Measurements from ENCODE around the gene DHRS3.

DHRS3 gene

DNA sequence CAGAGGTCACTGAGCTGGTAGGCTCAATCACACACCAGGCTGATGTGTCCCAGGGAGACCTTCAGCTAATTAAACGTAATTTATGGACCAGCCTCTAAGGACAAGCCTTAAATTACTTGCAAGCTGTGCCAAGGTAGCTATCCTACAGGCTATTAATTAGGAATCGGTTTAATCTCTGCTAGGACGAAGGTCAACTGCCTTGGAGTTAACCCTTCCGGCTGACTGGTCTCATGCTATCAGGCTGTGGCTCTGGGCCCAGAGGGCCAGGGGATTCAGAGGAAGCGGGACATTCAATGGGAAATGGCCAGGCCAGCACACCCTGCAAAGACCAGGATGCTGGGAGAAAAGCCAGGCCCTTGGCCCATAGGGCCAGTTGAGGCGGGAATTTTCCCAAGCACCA is 19.0 kb downstream of the DHRS3 start:
- no peak for DNase-seq (ENCODE audit: low spot score)

DNA sequence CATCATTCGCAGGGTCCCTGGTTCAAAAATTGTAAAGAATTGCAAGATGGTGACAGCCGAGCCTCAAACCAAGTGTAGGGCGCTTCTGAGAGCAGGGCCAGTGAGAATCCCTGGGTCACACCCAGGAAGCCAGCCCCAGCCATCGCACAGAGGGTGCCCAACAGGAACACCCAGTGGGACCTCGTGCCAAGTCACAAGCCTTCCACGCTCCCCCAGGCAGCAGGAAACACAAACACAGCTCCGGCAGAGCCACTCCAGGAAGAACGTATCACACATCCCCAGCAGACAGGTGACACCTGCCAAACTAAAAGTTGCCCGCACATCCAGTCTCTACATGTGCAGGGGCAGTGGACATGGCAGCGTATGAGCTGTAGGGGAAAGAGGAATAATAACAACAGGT is 20.2 kb downstream of the DHRS3 start:
- DNase-seq (ENCODE audit: low spot score) = peak; percentile 55

DNA sequence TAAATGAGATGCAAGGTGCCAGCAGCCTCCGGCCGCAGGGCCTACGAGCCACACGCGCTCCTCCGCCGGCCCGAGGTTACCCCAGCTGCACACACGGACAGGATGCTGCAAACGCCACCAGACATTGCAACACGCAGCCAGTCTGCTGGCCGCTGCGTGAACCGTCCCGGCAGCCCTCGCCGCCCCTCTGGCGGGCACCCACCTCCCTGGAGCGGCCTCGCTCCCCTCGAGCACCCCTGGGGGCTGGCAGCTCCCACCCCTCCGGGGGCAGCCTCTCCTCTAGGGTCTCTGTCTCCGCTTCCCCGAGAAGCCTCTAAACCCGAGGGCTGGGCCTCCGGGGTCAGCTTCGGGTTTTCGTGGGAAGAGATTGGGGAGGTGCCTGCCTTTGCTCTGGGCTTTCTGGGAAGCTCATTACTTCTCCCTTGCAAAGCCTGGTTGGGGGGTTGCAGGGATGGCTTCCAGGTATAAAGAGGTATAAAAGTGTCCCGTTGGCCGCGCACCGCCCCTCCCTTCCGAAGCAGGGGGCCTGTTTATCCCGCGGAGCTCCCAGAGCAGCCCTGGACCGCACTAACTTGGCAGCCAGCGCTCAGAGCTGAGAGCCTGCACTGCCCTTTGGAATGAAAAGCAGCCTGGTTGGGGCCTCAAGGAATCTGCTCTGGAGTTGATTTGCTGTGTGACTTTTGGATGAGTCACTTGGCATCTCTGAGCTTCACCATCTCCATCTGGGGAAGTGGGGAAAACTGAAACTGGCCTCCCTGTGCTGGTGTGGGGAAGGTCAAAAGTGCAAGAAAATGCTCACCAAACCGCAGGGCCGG is 21.8 kb downstream of the DHRS3 start:
- peak; percentile 83 for DNase-seq (ENCODE audit: low spot score)

DNA sequence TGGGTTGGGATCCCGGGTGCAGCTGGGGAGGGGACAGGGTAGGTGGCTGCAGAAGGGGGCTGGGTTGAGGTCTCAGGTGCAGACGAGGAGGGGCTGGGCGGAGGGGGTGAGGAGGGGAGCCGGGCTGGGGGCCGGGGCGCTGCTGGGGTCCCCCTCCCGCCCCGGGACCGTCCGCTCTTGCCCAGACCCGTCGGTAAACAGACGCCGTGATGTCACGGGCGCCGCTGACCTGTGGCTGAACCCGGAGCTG is 22.3 kb downstream of the DHRS3 start:
- DNase-seq (ENCODE audit: low spot score) = no peak

DNA sequence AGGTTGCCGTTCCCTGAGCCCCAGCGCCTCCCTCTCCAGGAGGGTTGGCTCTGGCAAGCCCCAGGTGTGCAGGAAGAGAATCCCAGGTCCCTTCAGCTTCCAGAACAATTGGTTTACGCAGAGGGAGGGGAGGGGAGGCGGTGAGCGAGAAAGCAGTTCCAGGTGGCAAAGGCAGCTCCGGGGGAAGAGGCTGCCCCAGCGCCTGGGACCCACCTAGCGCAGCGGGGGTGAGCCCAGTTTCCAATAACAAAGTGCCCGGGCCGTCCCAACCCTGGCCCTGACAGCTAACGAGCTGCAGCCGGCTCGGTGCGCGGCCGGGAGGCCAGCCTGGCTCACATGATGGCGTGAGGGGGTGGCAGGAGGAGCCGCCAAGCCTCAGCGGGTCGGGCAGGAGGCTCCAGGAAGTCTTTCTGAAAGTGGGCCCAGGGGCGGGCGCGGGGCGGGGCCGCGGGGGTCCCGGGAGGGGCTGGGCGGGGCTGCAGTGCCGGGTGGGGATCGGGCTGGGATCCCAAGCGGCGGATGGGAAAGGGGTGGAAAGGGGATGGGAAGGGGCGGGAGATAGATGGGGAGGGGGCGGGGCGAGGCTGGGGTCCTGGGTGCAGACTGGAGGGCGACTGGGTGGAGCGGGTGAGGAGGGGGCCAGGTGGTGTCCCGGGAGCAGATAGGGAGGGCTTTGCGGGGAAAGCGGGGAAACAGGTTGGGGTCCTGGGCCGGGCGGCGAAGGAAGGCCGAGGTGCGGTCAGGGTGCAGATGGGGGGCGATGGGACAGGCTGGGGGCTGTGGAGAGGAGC is 22.8 kb downstream of the DHRS3 start:
- DNase-seq (ENCODE audit: low spot score) = peak; percentile 64

DNA sequence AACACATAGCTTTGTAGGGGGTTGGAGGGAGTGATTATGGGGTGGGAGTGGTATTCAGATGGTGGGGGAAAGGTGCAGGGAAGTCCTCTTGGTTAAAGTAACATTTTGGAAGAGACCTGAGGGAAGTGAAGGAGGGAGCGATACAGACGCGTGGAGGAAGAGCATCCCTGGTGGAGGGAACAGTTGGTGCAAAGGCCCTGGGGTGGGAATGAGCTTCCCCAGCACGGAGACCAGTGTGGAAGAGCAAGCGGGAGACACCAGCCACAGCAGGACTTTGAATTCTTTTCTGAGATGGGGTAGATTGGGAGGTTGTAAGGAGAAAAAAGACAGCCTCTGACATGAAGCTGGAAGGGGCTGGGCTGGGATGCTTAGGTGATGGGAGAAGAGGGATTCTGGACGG is 23.5 kb downstream of the DHRS3 start:
- DNase-seq (ENCODE audit: low spot score) = no peak

DNA sequence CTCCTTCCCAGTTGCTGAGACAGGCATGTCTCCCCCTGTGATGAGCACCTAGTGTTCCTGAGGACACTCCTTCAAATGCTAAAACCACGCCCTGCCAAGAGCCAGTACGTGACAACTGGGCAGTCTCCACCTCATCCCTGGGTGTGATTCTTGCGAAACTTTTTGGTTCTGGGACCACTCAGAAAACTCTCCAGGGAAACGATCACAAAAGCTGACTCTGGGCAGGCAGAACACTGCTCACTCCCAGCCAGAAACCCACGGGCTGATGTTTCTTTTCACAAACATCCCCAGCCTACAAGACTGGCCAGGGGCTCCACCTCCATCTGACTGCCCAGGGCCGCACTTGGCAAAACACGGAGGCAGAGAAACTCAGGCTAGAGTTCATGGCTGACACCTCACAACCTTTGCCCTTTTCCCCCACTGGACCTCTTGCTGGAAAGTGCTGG is 24.4 kb downstream of the DHRS3 start:
- no peak for DNase-seq (ENCODE audit: low spot score)

DNA sequence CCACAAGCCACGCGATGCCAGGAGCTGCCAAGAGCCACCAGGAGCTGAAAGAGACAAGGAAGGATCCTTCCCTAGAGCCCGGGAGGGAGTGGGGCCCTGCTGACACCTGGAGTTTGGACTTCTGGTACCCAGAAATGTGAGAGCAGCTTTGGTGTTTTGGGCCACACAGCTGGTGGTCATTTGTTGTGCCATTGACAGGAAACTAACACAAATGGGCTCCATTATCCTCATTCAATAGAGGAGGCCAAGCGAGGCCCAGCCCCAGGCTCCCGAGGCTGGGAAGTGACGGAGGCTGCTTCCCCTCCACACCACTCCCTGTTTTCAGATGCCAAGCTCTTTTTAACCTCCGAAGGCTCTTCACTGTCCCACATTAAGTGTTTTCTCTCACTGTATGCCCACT is 25.5 kb downstream of the DHRS3 start:
- DNase-seq (ENCODE audit: low spot score) = no peak

DNA sequence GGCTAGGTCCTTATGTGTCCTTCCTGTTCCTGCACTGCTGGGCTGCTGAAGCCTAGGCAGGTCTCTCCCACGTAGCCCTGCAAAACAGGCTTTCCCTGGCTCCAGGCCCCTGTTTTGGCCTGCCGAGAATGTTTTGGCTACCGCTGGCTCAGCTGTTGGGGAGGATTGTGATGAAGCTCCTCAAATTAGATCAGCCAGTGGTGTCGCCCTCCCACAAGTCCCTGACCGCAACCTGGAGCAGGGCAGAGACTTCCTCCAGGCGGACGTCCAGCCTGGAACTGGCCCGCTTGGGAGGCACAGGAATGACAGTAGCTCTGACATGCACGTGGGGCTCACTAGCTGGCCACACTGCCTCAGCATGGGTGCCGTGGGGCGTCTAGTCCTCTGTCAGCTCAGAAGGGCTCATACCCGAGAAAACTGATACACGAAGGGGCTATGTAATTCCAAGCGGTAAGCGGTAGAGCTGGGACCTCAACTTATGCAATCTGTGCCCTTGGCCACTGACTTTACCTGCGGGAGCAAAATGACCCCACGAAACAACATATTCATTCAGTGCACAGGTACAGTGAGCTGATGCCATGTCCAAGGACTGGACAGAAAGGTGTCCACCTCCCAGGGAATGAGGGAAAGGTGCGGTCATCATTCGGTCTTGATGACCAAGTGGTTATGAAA is 26.6 kb downstream of the DHRS3 start:
- DNase-seq (ENCODE audit: low spot score) = no peak

DNA sequence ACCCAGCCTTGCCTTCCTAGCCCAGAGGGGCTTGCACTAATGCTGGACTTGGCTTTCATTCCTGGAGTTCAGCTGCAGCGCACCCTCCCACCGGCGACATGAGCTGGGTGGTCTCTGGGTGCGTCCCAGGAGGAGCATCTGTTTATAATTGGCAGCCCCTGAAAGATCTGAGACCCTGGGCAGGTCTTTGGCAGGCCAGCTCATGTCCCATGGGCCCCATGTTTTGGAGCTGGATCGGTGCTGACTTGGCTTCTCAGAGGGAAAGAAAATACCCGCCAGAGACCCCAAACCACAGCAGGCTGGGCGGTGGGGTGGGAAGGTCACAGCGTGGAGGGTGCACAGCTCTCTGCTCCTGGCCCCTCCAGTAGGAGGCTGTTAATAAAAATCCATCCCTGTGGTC is 29.3 kb downstream of the DHRS3 start:
- no peak for DNase-seq (ENCODE audit: low spot score)

DNA sequence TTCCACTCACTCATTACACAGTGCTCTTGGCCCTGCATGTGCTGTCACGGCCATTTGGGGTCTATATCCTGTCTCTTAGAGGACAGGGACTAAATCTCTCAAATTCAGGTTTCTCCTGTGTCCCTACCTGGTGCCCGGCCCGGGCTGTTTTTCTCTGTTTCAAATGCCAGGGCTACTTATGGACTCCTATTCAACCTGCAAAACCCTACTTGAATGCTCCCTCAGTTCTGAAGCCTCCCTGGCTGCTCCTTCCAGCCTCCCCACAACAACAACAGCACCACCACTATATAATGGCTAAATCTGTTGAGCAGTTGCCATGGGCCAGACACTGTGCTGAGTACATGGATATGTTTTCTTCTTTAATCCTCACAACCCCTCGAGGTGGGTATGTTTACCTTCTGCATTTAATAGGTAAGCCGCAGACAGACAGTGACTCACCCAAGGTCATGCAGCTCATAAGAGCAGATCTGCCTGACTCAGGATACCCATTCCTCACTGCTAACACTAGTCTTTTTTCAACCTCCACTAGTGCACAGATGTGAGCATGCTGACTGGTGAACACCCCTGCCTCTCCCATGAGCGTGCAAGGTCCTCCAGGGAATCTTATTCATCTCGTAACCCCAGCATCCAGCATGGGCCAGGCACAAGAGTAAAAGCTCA is 29.9 kb downstream of the DHRS3 start:
- DNase-seq (ENCODE audit: low spot score) = no peak

DNA sequence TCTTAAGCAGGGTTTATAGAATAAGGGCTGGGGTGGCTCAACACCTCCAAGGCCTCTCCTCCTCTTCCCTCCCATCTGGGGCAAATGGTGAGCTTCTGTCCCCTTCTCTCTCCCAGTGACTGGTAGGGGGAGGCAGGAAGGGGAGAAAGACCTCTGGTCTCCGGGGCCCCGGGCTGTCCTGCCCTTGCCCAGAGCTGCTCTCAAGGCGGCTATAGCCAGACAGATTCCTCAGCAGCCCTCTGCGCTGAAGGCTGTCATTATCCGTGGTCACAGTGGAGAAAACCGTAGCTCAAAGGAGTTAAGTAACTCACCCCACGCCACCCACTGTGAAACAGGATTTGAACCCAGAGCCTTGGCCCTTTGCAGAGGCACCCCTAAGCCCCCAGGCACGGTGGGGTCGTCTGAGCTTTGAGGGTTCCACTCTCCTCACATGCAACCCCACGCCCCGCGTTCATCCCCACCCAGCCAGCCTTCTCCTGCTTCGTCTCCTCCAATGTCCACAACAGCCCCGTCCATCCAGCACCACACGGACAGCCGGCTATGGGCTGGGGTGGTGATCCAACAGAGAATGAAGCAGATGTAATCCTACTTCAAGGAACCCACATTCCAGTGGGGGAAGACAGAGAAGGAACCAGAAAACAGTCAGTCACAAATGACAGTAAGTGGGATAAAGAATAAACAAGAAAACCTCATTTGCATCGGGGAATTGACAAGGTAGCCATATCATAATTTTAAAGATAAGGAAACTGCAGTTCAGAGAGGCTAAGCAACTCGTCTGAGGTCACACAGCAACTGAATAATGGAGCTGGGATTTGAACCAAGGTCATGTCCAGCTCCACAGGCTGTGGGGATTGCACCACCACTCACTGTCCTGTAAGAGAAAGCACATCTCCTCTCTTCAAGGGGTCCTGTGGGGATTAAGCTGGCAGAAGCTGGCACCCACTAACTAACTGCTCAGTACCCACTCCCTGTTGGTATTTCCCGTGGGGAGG is 31.8 kb downstream of the DHRS3 start:
- DNase-seq (ENCODE audit: low spot score) = no peak

DNA sequence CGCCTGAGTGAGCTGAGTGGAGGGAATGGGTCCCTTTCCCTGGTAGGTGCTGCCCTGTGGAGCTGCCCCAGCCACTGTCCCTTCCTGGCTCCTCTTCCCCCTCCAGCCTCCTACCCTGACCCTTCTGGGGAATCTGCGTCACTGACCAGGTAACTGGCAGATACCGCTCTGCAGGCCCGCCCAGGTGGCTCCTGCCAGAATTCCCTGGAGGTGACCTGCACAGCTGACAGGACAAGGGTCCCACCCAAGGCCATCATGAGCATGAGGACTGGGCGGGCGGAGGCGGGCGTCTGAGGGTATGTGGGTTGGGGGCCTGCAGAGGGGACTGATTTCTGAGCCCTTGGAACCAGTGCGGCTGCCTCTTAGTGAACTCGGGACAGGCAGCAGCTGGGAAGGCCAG is 32.5 kb downstream of the DHRS3 start:
- no peak for DNase-seq (ENCODE audit: low spot score)

DNA sequence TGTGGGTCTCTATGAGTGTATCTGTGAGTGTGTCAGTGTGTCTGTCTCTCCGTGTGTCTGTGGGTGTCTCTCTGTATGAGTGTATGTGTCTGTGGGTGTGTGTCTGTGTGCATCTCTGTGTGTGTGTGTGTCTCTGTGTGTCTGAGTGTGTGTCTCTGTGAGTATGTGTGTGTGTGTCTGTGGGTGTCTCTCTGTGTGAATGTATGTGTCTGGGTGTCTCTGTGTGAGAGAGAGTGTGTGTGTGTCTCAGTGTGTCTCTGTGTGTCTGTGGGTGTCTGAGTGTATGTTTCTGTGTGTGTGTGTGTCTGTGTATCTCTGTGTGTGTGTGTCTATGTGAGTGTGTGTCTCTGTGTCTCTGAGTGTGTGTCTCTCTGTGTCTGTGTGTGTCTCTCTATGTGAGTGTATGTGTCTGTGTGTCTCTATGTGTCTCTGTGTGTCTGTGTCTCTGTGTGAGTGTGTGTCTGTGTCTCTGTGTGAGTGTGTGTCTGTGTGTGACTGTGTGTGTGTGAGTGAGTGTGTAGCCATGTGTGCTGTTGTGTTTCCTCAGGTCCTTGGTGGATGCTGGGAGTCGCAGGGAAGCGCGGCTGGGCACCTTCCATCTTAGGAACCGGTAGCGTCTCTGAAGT is 33.0 kb downstream of the DHRS3 start:
- no peak for DNase-seq (ENCODE audit: low spot score)

DNA sequence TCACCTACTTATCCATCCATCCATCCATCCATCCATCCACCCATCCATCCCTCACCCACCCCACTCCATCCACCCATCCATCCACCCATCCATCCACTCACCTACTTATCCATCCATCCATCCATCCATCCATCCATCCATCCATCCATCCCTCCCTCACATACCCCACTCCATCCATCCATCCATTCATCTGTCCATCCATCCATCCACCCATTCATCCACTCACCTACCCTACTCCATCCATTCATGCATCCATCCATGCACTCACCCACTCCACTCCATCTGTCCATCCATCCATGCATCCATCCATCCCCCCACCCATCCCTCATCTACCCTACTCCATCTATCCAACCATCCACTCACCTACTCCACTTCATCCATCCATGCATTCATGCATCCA is 34.5 kb downstream of the DHRS3 start:
- no peak for DNase-seq (ENCODE audit: low spot score)

DNA sequence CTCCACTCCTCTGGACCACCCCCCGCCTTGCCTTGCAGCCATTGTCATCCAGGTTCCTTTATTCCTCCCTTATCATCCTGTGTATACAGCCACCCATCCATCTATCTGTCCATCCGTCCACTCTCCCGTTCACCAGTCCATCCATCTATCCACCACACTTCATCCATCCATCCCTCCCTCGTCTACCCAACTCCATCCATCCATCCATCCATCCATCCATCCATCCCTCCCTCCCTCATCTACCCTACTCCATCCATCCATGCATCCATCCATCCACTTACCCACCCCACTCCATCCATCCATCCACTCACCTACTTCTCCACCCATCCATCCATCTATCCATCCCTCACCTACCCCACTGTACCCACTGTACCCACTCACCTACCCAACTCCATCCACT is 35.4 kb downstream of the DHRS3 start:
- no peak for DNase-seq (ENCODE audit: low spot score)

DNA sequence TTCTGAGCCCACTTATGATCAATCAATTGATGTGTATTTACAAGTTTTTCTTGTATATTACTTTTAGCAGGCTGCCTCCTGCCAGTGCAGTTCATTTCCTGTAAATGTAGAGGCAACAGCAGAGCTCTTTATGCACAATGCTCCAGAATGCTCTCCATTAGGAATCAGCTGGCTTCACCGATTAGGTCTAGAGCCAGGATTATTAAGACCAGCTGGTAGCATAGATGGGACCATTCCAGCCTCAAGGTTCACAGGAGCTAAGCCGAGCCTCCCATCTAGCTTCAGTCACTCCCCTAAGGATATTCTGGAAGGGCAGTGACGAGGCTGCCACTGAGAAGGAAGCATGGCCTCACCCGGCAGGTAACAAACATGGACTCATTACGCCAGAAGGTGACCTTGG is 36.8 kb downstream of the DHRS3 start:
- DNase-seq (ENCODE audit: low spot score) = no peak

DNA sequence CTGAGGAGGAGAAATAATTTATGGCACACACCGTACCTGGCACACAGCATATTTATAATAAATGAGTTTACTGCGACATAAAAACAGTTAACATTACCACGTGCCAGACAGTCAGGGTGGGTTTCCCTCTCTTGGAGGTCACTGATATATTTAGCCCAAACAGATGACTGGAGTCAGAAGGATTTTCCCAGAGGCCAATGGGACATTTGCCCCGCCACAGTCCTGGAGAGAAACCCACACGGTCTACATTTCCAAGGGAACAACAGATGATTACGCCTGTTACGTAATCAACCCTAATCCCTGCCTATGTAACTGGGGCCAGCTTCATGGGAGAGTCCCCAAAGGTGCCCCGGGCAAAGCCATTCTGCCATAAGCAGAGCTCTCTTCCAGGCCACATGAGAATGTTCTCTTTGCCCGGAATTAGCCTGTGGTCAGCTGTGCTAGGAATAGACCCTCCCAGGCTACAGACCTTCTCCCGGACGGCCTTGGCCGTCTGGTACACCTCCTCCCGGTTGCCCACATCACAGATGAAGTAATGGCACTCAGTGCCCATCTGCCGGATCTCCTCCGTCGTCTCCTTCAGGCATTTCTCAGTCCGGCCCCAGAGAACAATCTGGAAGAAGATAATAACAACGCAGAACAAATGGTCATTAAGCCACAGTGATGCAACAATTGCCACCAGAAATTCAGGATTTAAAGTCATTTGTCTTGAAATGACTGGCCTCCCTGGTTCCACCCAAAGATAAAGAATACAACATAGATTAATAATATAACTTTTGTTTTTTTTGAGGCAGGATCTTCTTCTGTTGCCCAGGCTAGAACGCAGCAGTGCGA is 37.7 kb downstream of the DHRS3 start:
- no peak for DNase-seq (ENCODE audit: low spot score)

DNA sequence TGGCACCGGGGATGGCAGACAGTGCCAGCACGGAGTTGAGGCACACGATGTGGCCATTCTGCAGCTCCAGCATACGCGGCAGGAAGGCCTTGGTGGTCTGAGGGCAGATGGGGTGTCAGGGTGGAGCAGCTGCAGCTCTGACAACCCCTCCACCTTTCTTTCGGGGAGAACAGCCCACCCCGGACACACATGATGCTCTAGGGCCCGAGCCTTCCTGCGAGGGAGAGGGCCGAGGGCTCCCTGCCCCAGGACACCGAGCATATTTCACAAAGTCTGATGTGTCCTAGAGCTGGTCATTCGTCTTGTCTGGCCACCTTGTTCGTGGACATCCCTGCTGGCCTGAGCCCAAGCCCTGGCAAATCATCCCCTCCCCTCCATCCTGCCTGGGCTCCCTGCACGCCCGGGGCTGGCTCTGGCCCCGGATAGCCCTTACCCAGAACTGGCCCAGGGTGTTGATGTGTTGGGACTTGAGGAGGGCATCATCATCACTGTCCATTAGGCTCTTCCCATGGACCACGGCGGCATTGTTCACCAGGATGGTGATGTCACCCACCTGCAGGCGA is 39.1 kb downstream of the DHRS3 start:
- DNase-seq (ENCODE audit: low spot score) = no peak

DNA sequence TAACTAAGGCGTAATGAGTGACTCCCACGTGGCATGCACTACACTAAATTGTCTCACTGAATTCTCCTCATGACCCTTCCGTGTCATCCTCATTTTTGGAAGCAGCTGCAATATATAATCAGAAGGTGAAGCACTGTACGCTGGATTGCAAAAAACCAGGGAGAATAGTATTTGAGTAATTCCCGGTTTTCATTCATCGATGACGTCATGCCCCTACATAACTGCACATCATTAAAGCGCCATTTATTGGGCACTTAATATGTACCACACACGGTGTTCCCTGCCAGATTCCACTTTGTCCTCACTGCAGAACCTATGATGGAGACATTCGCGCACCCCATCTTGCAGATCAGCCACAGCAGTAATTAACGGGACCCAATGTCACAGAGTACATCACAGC is 41.0 kb downstream of the DHRS3 start:
- DNase-seq (ENCODE audit: low spot score) = no peak
